OCI-M1 (cell line): ENCODE results near the gene SMIM21.

ENCODE experiments used
- DNase-seq: peaks from one replicate; lab custom pipeline; 2025; lab: John Stamatoyannopoulos, UW

The SMIM21 gene

GRCh38 chr18:75427603-75428002 is at the start of gene SMIM21:
Gene SMIM21, minus strand, starts transcription at chr18:75427703. Its CDS starts 140 bp downstream, at chr18:75427563.
- no peak for DNase-seq

GRCh38 chr18:75475228-75475627 is 47.7 kb upstream of the SMIM21 start:
- DNase-seq: no peak

GRCh38 chr18:75474332-75474731 is 46.8 kb upstream of the SMIM21 start:
- DNase-seq: no peak

DNA sequence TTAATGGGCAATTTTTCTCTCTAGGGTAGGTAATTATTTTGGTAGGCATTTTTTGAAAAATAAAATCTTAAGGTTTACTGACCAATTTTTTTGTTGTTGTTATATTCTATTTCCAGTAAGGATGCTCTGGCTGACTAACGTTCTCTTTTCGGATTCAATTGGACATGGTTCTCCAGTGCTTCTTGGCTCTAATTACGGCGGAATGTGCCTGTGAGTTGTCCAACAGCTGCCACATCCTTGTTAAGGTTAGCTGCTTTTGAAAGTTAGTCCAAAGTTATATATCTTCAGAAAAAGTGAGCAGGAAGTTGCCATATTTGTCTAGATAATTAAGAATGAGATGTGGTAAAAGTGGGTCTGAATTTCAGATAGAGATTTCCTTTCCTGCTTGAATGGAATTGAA is 45.8 kb upstream of the SMIM21 start:
- no peak for DNase-seq

- DNase-seq: no peak
Measured at GRCh38 chr18:75472906-75473305, 45.4 kb upstream of the SMIM21 start.

DNA sequence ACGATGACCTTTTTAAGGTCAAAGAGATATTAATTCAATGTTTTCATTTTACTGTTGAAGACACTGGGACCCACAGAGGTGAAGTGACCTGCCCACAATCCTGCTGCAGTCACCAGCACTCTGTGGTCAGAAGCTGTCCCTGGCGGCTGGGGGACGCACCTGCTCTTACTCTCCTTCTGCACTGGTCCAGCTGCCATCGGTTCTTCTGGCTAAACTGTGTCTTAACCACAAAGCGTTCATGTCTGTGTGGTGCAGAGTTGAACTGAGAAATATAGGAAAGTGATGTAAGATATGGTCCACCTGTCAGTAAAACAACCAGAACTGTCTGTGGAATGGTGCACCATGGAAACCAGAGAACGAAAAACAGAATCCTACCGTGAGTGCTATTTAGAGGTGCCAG is 44.9 kb upstream of the SMIM21 start:
- DNase-seq: no peak

DNA sequence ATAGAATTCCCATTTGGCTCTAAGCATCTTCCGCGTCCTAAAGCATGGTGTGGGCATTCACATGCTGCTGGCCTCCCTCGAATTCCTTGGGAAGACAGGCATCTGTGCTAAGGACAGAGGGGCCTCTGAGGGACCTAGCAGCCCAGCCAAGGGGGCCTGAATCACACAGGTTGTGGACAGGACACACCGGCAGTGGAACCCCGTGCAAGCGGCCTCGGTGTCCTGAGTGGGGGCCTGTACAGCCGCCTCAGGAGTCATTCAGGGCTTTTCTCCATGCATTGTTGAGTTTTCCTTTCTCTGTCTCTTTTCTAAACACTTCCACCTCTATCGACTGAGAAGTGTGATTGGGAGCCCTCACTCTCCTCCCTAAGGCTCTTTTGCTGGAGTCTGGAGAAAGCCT is 44.3 kb upstream of the SMIM21 start:
- DNase-seq: no peak

DNA sequence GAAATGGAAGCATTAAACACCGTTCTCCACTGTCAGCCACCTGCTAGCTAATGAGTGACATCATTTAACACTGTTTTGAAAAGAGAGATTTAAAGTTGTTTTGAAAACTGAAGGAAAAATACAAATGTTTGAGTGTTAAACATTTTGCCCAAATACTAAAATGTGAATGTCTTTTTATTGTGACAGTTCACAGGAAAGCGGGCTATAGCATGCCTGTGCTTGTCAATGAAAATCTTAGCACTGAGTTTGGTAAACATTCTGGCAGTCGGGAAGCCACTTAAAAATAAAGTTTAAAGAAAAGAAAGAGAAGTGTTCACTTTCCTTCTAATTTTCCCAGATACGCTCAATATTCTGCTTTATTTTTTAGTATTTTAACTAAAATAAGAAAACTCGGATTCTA is 40.3 kb upstream of the SMIM21 start:
- no peak for DNase-seq

DNA sequence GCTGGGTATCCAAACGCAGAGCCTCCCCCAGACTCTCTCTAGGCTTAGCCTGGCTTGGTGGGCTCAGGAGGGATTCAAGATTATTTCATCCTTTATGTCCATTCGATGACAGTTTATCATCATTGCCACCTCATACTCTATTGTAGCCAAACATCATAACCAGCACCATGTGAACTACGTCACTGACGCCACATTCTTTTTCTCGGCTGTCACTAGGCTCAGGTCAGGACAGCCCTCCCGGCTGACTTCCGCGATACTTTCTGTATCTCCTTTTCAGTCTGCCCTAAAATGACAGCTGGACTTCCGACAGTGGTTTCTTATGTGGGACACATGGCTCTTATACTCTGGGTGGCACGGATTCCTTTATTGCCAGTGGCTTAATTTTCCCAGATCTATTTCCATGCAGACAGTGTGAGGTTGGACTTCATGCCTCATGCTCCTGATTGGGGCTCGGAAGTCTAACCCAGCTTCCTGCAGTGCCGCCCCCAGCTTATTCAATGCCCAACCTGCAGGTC is 39.8 kb upstream of the SMIM21 start:
- DNase-seq: no peak

DNA sequence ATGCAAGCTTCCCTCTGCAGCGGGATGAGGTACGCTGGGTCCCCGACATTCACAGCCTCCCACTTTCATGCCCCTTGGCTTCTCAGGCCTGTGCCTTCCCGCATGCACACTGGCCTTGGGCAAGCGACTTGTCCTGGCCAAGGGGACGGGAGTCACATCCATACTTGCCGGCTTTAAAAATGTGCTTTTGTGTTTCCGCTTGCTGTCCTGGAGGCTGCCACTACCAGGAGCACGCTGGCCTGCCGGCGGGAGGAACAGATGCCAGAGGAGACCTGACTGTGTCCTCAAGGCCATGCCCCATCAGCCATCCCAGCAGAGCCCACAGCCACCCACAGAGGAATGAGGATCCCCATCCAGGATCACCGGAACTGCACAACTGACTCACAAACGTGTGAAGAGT is 36.9 kb upstream of the SMIM21 start:
- DNase-seq: no peak

DNA sequence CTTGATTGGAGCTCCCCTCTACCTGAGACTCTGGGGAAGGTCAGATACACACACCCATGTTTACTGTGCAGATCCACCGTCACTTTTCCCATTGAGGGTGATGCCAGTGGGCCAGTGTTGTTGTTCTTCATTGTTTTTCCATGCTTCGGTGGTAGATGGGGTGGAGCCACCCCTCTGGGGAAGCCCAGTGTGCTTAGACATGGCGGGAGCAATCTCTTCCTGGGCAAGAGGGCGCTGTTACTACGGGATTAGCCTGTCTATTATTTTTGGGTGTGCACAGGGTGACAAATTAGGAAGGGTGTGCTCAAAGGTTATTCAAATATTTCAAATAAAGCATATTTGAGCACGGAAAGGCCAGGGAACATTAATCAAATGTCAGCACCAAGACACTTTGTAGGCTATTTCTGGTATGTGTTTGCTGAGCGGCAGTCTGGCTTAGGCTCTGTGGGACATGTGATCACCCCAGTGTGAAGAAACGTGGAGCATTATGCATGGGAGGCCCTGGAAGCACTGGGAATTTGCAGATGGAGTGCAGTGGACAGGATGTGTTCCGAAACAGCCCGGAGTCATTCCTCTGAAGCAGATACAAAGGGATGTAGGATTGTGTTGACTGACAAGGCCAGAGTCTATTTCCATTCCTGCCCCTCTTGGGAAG is 34.8 kb upstream of the SMIM21 start:
- no peak for DNase-seq

GRCh38 chr18:75456199-75456631 is 28.7 kb upstream of the SMIM21 start:
- no peak for DNase-seq

GRCh38 chr18:75455249-75456198 is 28.0 kb upstream of the SMIM21 start:
- DNase-seq: no peak

DNA sequence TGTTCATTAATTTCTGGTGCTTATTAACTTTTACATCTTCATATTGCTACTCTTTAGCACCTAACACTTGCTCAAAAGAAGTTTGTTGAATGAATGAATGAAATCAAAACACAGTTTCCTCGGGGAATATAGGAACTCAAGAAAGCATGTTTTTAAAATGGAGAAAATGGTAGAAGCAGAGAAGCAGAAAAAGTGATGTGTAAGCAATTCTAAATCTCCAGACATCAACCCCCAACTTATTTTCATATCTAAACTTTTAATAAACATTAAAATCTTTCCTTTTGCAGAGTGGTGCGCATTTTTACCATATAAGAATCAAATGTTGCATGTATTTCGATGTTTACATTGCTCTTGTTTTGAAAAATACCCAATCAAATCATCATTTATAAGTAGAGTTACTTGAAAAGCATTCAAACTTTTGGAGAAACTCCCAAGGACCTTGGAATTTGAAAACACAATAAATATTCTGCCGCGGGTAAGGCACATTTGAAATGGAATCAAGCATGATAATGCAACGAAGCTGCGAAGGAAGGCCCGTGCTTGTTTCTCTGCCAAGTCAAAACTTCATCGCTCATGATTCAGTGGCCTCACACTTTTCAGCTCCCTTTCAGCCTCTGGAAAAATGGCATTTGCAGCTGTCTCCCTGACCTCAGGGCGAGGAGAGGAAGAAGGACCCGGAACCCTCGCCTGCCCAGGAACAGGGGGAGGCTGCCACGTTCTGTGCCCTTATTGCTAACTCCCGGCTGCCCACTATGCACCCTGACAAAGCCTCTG is 26.7 kb upstream of the SMIM21 start:
- DNase-seq: no peak

GRCh38 chr18:75450906-75451305 is 23.4 kb upstream of the SMIM21 start:
- no peak for DNase-seq

DNA sequence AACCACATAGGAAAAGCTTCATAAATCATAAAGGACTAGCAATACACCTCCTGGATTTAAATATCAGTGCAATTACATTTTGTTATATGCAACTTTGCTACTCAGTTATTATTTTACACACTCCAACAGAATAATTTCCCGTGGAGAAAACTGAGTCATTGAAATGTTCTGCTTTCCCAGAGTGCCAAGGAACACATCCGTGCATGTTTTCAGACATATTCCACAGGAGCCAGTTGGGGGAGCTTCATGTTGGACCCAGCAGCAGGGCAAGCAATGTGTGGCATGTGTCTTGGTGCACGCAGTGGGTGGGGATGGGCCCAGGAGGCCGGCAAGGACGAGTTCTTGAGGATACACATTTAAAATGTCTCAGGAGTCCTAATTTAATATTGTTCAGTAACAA is 14.4 kb upstream of the SMIM21 start:
- no peak for DNase-seq

DNA sequence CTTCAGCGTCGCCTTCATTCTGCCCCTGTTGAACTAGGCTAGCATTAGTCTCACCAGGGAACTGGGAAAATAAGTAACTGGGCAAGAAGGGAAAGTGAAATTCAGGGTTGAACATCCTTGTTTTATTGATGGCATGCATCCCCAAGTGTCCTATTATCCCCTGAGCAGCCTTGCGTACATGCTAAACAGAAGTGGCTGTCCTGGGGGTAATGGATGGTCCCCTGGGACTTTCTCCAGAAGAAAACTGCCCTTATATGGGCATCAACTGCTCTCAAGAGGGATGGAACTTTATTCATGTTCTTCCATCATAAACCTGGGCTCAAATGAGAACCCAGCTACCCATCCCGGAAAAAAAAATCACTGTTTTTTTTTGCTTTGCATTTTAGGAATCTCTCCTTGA is 11.8 kb upstream of the SMIM21 start:
- DNase-seq: no peak

DNA sequence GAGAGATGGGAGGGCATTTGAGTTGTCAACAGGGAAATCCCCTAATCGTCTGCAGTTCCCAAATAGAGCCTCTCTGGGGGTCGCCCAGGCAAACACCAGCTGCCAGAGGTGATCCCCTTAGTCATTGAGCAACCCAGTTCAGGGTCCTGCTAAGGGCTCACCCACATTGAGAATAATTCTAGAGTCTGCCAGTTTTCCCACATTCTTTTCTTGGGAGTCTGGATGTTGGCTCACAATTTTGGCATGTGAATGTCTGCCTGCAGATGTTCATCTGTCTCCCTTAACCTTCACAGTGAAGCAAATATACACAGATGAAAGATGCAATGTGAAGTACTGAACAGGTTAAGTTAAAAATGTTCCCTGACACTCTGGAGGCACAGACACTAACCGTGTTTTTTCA is 11.4 kb upstream of the SMIM21 start:
- DNase-seq: no peak

- no peak for DNase-seq
Measured at GRCh38 chr18:75437979-75438378, 10.5 kb upstream of the SMIM21 start.

DNA sequence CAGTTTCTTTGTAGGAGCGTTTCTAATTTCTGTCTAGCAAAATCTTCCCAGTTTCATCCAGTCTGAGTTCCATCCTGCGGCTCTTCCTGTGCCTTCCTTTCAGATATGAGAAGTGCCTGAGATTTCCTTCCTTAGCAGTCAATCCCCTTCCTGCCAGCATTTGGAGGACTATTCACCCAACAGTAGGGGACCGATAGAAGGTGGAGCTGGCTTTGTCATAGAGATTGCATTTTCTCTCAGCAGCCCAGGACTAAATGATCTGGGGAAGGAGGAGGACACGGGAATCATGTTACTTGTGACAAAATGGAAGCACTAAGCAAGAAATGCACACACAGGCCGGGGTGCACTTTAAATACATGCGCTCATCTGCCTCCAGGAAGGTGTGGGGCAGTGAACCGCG is 5.6 kb upstream of the SMIM21 start:
- no peak for DNase-seq

DNA sequence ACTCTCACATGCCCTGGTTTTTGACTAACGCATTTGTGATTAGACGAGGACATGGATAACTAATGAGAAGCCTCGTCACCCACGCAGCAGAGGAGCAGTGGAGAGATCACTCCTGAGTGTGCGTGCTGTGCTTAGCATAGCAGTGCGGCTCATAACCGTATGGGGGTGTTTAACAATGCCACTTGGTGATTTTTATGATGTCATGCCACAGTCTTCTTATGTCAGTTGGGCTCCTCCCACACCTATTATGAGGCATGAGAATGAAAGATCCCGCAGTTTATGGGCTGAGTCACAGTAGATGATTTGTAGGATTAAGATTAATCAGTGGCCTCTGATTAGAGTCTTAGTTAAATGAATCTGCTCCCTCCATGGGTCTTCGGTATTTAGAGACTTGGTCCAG is 2.5 kb upstream of the SMIM21 start:
- no peak for DNase-seq

DNA sequence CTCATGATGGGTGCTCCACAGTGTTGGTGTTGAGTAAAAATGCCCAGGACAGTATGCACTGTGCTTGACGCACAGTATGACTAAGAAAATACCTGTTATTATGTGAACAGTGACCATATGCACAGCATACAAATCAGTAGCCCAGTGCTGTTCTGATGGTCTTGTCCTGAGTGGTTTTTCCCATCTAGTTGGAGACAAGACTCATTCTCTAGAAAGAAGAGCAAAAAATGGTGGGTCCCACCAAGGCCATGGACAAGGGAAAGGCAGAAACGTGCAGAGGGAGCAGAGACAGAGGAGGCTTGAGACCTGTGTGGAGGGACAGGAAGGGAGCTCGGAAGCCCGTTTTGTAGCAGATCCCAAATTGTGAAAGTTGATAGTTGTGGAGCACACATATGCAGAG is 987 bp upstream of the SMIM21 start:
- no peak for DNase-seq
